ENCODE results near the gene ARHGAP42.
"Not testable (repeated sequence)": the region's sequence is repeated elsewhere in the genome, so short reads cannot be mapped to it uniquely, and the experiment has no call there.

Gene ARHGAP42

GRCh38 chr11:100876815-100877520, 189.9 kb downstream of the ARHGAP42 start:
- DNase-seq: no peak

- no peak for DNase-seq
Measured at GRCh38 chr11:100878474-100878873, 191.4 kb downstream of the ARHGAP42 start.

GRCh38 chr11:100882957-100883356, 195.9 kb downstream of the ARHGAP42 start:
- DNase-seq: no peak

GRCh38 chr11:100883830-100884229, 196.7 kb downstream of the ARHGAP42 start:
- no peak for DNase-seq

GRCh38 chr11:100887659-100888058, 200.6 kb downstream of the ARHGAP42 start:
- no peak for DNase-seq

GRCh38 chr11:100888836-100889235, 201.7 kb downstream of the ARHGAP42 start:
- no peak for DNase-seq

- DNase-seq: no peak
Measured at GRCh38 chr11:100889758-100890157, 202.7 kb downstream of the ARHGAP42 start.

- no peak for DNase-seq
Measured at GRCh38 chr11:100890789-100891188, 203.7 kb downstream of the ARHGAP42 start.

GRCh38 chr11:100892886-100893285, 205.8 kb downstream of the ARHGAP42 start:
- DNase-seq: no peak

- DNase-seq: no peak
Measured at GRCh38 chr11:100895449-100895848, 208.4 kb downstream of the ARHGAP42 start.

- not testable (repeated sequence) for DNase-seq
Measured at GRCh38 chr11:100895976-100896375, 208.9 kb downstream of the ARHGAP42 start.

GRCh38 chr11:100901471-100901870, 214.4 kb downstream of the ARHGAP42 start:
- DNase-seq: not testable (repeated sequence)

- no peak for DNase-seq
Measured at GRCh38 chr11:100902454-100903141, 215.5 kb downstream of the ARHGAP42 start.

GRCh38 chr11:100903284-100903683, 216.2 kb downstream of the ARHGAP42 start:
- DNase-seq: no peak

- no peak for DNase-seq
Measured at GRCh38 chr11:100905684-100906083, 218.6 kb downstream of the ARHGAP42 start.

- no peak for DNase-seq
Measured at GRCh38 chr11:100908746-100909145, 221.7 kb downstream of the ARHGAP42 start.

GRCh38 chr11:100910808-100911207, 223.7 kb downstream of the ARHGAP42 start:
- DNase-seq: no peak

- no peak for DNase-seq
Measured at GRCh38 chr11:100914415-100915110, 227.5 kb downstream of the ARHGAP42 start.

- no peak for DNase-seq
Measured at GRCh38 chr11:100918551-100919500, 231.7 kb downstream of the ARHGAP42 start.

- no peak for DNase-seq
Measured at GRCh38 chr11:100920593-100920992, 233.5 kb downstream of the ARHGAP42 start.

- no peak for DNase-seq
Measured at GRCh38 chr11:100922121-100922520, 235.0 kb downstream of the ARHGAP42 start.

- DNase-seq: no peak
Measured at GRCh38 chr11:100923555-100923954, 236.5 kb downstream of the ARHGAP42 start.

GRCh38 chr11:100925935-100926334, 238.8 kb downstream of the ARHGAP42 start:
- no peak for DNase-seq

Measured in activated T-cell treated with anti-CD3 and anti-CD28 coated beads, Interleukin-2, amount 50 U/mL, for 1 hour (primary cell).